ENCODE results near the gene TLR6.
A peak's percentile ranks its signal among the peaks of the same experiment; 100 is the strongest.
"Not testable (repeated sequence)": the region's sequence is repeated elsewhere in the genome, so short reads cannot be mapped to it uniquely, and the experiment has no call there.

TLR6 gene

GRCh38 chr4:38779790-38780189 is 76.8 kb downstream of the TLR6 start:
- POLR2A ChIA-PET, result no interaction called here
- TF ChIP-seq ZNF114 (tag by site-specific recombination; IDR thresholded peaks at IDR 0.05) (no peak), TCF7L2 (IDR thresholded peaks at IDR 0.05; ENCODE audit: borderline replicate concordance, low read depth, low read length) (no peak), ZNF785 (tag by site-specific recombination; IDR thresholded peaks at IDR 0.05) (no peak), ZNF843 (tag by site-specific recombination; IDR thresholded peaks at IDR 0.05) (no peak), ZBTB17 (tag by site-specific recombination; IDR thresholded peaks at IDR 0.05) (no peak), ZNF645 (tag by site-specific recombination; IDR thresholded peaks at IDR 0.05) (no peak), ZNF76 (tag by site-specific recombination; IDR thresholded peaks at IDR 0.05; ENCODE audit: borderline replicate concordance, low read depth) (no peak), GLIS2 (tag by site-specific recombination; IDR thresholded peaks at IDR 0.05) (no peak), ZNF473 (tag by site-specific recombination; IDR thresholded peaks at IDR 0.05) (no peak), ZBTB49 (tag by site-specific recombination; IDR thresholded peaks at IDR 0.05; ENCODE audit: low read depth) (no peak)
- no peaks in the 10 kb centered on the region for H3K9me3 ChIP-seq (ENCODE audit: control insufficient read depth, insufficient read depth, low read depth, low read length)
- no peak overlapping the region for H3K27ac ChIP-seq (ENCODE audit: extremely low read depth, low read depth, low read length)
- no peaks in the 10 kb centered on the region for H3K36me3 ChIP-seq (ENCODE audit: control insufficient read depth in 2 of 2, insufficient read depth in 1 of 2, low read length in 2 of 2)
- CTCF ChIA-PET, result interaction anchor here (0.6 to 1.5 kb wide), 6 partner anchors 10 to 460 kb away, joined by 3 to 4 read pairs (median 3); partner anchors contain the start of gene TLR1
- H3K4me3 ChIP-seq (ENCODE audit: low read depth, low read length), result no peak overlapping the region
- H3K4me1 ChIP-seq (ENCODE audit: control insufficient read depth, insufficient read depth, low read length), result no peaks in the 10 kb centered on the region

GRCh38 chr4:38777925-38778324 is 78.7 kb downstream of the TLR6 start:
- H3K4me3 ChIP-seq (ENCODE audit: low read depth, low read length); H3K4me1 ChIP-seq (ENCODE audit: control insufficient read depth, insufficient read depth, low read length); H3K9me3 ChIP-seq (ENCODE audit: control insufficient read depth, insufficient read depth, low read depth, low read length); H3K27ac ChIP-seq (ENCODE audit: extremely low read depth, low read depth, low read length); H3K36me3 ChIP-seq (ENCODE audit: control insufficient read depth in 2 of 2, insufficient read depth in 1 of 2, low read length in 2 of 2); POLR2A ChIA-PET; CTCF ChIA-PET: not testable (repeated sequence)
- TF ChIP-seq ZNF146 (tag by site-specific recombination; IDR thresholded peaks at IDR 0.05), result peak; percentile 63

DNA sequence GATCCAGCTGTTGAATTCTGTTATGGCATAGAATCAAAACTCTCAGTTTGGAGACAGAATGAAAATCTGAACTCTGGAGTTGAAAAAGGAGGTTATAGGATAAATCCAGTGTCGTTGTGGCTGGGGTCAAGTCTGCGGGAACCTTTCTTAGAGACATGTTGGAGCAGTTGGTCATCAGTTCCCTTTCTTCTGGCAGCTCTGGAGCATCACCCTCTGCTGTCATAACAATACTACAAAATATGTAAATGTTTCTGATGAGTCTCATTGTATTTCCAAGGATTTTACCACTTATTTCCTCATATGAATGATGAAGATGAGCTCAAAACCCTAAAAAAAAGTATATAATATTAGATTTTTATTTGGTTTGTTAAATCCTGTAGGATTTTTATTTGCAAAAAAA is 81.3 kb downstream of the TLR6 start:
- H3K9me3 ChIP-seq (ENCODE audit: control insufficient read depth, insufficient read depth, low read depth, low read length), result no peaks in the 10 kb centered on the region
- ChIA-PET CTCF (interaction anchor here (2.1 kb wide), 1 partner anchor 16 kb away, joined by 15 read pairs; no protein-coding TSS in a partner anchor), POLR2A (no interaction called here)
- H3K4me3 ChIP-seq (ENCODE audit: low read depth, low read length), result no peak overlapping the region
- H3K4me1 ChIP-seq (ENCODE audit: control insufficient read depth, insufficient read depth, low read length), result no peaks in the 10 kb centered on the region
- H3K36me3 ChIP-seq (ENCODE audit: control insufficient read depth in 2 of 2, insufficient read depth in 1 of 2, low read length in 2 of 2), result no peaks in the 10 kb centered on the region
- H3K27ac ChIP-seq (ENCODE audit: extremely low read depth, low read depth, low read length), result no peak overlapping the region
- TF ChIP-seq ZNF132 (tag by site-specific recombination; IDR thresholded peaks at IDR 0.05; ENCODE audit: borderline replicate concordance), result no peak
- TF ChIP-seq ZSCAN5A (tag by site-specific recombination; IDR thresholded peaks at IDR 0.05), result no peak
- TF ChIP-seq, protein P1, sequence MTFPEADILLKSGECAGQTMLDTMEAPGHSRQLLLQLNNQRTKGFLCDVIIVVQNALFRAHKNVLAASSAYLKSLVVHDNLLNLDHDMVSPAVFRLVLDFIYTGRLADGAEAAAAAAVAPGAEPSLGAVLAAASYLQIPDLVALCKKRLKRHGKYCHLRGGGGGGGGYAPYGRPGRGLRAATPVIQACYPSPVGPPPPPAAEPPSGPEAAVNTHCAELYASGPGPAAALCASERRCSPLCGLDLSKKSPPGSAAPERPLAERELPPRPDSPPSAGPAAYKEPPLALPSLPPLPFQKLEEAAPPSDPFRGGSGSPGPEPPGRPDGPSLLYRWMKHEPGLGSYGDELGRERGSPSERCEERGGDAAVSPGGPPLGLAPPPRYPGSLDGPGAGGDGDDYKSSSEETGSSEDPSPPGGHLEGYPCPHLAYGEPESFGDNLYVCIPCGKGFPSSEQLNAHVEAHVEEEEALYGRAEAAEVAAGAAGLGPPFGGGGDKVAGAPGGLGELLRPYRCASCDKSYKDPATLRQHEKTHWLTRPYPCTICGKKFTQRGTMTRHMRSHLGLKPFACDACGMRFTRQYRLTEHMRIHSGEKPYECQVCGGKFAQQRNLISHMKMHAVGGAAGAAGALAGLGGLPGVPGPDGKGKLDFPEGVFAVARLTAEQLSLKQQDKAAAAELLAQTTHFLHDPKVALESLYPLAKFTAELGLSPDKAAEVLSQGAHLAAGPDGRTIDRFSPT (tag by site-specific recombination; IDR thresholded peaks at IDR 0.05), result no peak
- TF ChIP-seq ZXDB (tag by site-specific recombination; IDR thresholded peaks at IDR 0.05), result no peak
- no peak for TF ChIP-seq ZNF16 (tag by site-specific recombination; IDR thresholded peaks at IDR 0.05; ENCODE audit: low read depth)
- TF ChIP-seq ZNF585B (tag by site-specific recombination; IDR thresholded peaks at IDR 0.05), result no peak
- TF ChIP-seq, protein P2, sequence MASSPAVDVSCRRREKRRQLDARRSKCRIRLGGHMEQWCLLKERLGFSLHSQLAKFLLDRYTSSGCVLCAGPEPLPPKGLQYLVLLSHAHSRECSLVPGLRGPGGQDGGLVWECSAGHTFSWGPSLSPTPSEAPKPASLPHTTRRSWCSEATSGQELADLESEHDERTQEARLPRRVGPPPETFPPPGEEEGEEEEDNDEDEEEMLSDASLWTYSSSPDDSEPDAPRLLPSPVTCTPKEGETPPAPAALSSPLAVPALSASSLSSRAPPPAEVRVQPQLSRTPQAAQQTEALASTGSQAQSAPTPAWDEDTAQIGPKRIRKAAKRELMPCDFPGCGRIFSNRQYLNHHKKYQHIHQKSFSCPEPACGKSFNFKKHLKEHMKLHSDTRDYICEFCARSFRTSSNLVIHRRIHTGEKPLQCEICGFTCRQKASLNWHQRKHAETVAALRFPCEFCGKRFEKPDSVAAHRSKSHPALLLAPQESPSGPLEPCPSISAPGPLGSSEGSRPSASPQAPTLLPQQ (tag by site-specific recombination; IDR thresholded peaks at IDR 0.05), result no peak
- no peak for TF ChIP-seq ZNF623 (tag by site-specific recombination; IDR thresholded peaks at IDR 0.05)
- TF ChIP-seq IKZF3 (tag by site-specific recombination; IDR thresholded peaks at IDR 0.05), result no peak
